ENCODE results near the gene RELN. TPM values are rescaled to one million over a fixed set of nuclear protein-coding genes. Genes with fewer than 3 reads are reported as not detected.

RELN gene
- total RNA-seq, 4 donors from 2014 or later: 0.57 to 4.2 (median 1.5) TPM

DNA sequence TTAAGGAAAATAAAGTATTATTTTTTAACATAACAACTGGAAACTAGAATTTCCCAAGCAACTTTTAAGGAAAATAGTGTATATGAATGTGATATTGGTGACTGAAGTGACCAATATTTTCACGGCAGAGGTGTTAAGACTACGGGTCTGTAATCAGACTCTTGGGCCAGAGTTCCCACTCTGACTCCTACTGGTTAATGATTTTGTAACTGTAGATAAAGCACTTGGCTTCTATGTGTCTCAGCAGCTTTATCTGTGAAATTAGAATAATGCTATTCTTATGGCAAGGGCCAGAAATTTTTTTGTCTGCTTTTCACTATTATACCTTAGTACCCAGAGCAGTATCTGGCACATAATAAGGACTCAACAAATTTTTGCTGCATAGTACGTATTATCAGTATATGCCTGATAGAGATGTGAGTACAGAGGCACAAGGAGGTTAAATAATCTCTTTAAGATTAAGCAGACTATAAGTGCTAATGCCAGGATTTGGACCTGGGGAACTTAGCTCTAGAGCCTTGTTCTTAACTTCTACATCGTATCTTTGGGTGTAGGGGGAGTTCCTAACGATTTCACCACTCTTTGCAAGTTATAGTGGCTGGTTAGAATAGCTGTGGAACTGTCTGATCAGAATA lies 357.3 kb downstream of the RELN start:
- TF ChIP-seq, protein P1, sequence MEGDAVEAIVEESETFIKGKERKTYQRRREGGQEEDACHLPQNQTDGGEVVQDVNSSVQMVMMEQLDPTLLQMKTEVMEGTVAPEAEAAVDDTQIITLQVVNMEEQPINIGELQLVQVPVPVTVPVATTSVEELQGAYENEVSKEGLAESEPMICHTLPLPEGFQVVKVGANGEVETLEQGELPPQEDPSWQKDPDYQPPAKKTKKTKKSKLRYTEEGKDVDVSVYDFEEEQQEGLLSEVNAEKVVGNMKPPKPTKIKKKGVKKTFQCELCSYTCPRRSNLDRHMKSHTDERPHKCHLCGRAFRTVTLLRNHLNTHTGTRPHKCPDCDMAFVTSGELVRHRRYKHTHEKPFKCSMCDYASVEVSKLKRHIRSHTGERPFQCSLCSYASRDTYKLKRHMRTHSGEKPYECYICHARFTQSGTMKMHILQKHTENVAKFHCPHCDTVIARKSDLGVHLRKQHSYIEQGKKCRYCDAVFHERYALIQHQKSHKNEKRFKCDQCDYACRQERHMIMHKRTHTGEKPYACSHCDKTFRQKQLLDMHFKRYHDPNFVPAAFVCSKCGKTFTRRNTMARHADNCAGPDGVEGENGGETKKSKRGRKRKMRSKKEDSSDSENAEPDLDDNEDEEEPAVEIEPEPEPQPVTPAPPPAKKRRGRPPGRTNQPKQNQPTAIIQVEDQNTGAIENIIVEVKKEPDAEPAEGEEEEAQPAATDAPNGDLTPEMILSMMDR (IDR thresholded peaks at IDR 0.05; ENCODE audit: low read depth): no peak

DNA sequence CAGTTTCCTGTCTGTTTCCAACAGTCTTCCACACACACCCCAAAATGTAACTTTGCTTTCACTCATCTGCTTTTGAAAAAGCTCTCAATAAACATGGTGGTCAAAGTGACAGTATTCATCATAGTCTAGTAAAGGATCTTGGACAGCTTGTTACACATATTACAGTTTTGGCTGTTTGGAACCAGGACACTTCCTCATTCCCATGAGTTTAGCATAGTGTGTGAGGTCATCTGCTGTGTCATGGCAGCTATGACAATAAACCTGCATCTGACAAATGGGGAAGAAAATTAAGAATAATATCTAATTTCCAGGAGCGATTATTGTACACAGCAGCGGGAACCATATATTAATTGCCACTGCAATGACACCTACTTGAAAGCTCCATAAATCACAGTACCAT lies 359.1 kb downstream of the RELN start:
- TF ChIP-seq, protein P1 (IDR thresholded peaks at IDR 0.05; ENCODE audit: low read depth): no peak

DNA sequence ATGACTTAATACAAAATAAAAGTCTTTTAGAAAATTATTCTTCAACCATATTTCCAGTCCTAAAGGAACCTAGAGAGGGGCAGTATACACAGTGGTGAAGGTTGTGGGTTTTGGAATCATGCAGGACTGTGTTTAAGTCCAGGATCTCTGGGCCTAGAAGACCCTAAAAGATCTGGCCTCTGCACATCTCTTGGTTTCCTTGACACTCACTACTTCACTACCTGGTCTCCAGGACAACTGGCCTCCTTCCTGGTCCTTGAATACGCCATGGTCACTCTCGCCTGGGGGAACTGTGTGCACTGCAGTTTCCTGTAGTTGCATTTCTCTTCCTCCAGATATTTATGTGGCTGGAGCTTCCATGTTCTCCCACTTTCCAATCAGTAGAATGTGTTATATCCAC lies 360.7 kb downstream of the RELN start:
- TF ChIP-seq, protein P1 (IDR thresholded peaks at IDR 0.05; ENCODE audit: low read depth): no peak

DNA sequence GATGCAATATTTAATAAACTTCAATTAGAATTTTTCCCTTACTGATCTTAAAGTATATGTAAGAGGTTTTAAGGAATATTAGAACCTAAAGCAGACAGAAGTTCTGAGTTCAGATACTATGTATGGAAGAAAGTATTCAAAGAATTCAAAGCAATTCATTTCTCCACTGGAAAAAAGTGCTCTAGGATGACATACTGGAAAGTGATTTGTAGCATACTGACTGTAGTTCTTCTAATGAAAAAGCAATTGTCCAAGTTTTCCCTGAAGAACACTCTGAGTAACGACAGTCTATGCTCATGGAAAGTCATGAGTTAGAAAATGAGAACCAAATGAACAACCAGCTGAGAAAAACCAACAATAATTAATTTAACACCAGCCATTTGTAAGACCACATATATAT lies 362.7 kb downstream of the RELN start:
- TF ChIP-seq, protein P1 (IDR thresholded peaks at IDR 0.05; ENCODE audit: low read depth): no peak

DNA sequence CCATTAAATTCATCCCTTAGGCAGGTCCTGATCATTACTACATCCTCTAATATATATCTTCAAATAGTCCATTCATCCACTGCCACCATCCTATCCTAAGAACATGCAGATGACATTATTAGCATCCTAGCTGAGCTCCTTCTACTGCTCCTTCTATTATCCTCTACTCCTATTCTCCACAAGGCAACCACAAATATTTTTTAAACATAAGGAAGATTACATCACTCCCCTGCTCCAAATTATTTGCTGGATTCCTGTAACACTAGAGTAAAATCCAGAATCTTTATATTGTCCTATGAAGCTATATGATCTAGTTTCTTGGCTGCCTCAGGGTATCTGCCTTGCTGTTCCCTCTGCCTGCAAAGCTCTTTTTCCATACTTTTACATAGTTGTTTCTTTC lies 367.2 kb downstream of the RELN start:
- TF ChIP-seq, protein P1 (IDR thresholded peaks at IDR 0.05; ENCODE audit: low read depth): no peak

DNA sequence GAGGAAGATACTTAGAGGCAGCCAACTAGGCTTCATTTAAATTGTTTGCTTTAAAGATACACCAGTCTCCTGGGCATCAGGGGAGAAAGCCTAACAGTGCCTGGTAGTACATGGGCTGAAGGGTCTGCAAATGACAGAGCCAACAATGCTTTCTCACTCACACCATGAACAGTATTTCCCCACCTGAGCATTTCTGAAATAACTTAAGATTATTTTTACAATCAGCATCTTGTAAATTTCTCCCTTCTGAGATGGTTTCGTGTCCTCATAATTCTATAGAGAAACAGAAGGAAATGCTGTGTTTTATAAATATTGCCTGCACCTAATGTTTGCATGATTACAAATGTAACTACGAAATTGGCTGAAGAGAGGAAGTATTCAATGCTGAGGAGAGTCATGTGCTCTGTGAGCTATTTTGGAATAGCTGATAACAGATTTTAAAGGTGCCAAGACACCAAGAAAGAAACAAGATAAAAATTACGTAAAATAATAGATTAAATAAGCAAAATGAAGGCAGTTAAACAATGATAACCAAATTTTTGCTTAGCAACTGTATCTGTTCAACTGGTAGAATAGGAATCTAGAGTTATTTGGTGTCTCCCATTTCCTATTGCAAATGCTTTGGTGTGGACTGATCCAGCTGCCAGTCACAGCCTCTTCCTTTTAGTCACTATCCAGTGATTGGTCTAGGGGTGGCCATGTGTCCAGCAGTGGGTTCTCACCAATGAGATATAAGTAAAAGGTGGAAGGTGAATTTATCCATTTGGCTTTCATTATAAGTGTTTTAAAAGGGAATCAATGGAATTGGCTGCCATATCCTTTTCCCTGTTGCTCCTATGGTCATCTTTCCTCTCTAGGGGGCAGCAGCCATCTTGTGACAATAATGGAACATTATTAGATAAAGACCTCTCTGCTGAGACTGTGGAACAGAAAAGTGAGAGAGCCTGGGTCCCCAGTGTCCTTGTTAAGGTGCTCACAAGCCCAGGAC lies 375.5 kb downstream of the RELN start:
- TF ChIP-seq, protein P1 (IDR thresholded peaks at IDR 0.05; ENCODE audit: low read depth): no peak

DNA sequence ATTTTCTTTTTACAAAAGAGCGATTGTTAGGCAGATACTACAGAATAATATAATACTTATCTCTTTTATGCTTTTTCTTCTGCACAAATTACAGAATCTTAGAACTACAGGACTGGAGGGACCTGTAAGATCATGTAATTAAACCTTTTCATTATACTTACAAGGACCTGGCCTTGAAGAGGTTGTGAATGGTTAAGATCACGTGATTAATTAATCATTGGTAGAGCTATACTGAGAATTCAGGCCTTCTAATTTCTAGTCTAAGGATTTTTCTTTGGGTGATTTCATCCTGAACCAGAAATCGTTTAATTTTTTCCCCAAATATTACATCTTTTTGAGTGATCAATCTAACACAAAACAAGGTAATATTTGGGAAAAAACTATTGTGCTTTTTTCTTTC lies 379.7 kb downstream of the RELN start:
- TF ChIP-seq, protein P1 (IDR thresholded peaks at IDR 0.05; ENCODE audit: low read depth): no peak
